Loucy (cell line): Measurements from ENCODE around the gene ADAM11.

Experiments used
- H2AFZ ChIP-seq: fragments of 200-600 bp; sonication (generic); 2 replicates; pipeline ENCODE4 v1.6.0; 2016; ENCODE audit warnings: antibody characterized with exemption, mild to moderate bottlenecking, low read length, moderate library complexity
- H3F3A ChIP-seq: fragments of 200-600 bp; 2 replicates; pipeline ENCODE4 v1.6.0; 2016; ENCODE audit warnings: antibody characterized with exemption, low read depth, mild to moderate bottlenecking
- H3K27me3 ChIP-seq: fragments of 200-600 bp; sonication (generic); 2 replicates; pipeline ENCODE4 v1.6.1; 2014; ENCODE audit warnings: low read length, mild to moderate bottlenecking; ENCODE audit not compliant: insufficient read depth, poor library complexity, severe bottlenecking
- H3K36me3 ChIP-seq: fragments of 200-600 bp; sonication (generic); 2 replicates; pipeline ENCODE4 v1.6.1; 2016; ENCODE audit warnings: low read length; ENCODE audit not compliant: insufficient read depth
- H3K4me1 ChIP-seq: fragments of 200-600 bp; sonication (generic); 2 replicates; pipeline ENCODE4 v1.5.1; 2014; ENCODE audit warnings: low read length, mild to moderate bottlenecking; ENCODE audit not compliant: insufficient read depth, poor library complexity, severe bottlenecking
- H3K4me2 ChIP-seq: fragments of 200-600 bp; sonication (generic); 2 replicates; pipeline ENCODE4 v1.6.0; 2014; ENCODE audit warnings: antibody characterized with exemption, low read length, low read depth, mild to moderate bottlenecking; ENCODE audit not compliant: poor library complexity, severe bottlenecking
- H3K4me3 ChIP-seq: fragments of 200-600 bp; sonication (generic); 2 replicates; pipeline ENCODE4 v1.5.1; 2014; ENCODE audit warnings: low read length, mild to moderate bottlenecking, mixed read lengths; ENCODE audit not compliant: poor library complexity, severe bottlenecking
- H3K79me2 ChIP-seq: fragments of 200-600 bp; sonication (generic); 2 replicates; pipeline ENCODE4 v1.6.1; 2014; ENCODE audit warnings: low read length; ENCODE audit not compliant: insufficient read depth
- H3K9ac ChIP-seq: fragments of 200-600 bp; sonication (generic); 2 replicates; pipeline ENCODE4 v1.6.0; 2014; ENCODE audit warnings: mild to moderate bottlenecking, low read depth, low read length, moderate library complexity; ENCODE audit not compliant: poor library complexity, severe bottlenecking
- H3K9me2 ChIP-seq: fragments of 200-600 bp; sonication (generic); replicated peaks from 2 replicates; pipeline ENCODE4 v1.6.1; 2016; ENCODE audit warnings: low read depth, low read length, mixed read lengths
- H3K9me3 ChIP-seq: fragments of 200-600 bp; sonication (generic); 2 replicates; pipeline ENCODE4 v1.6.1; 2014; ENCODE audit warnings: mild to moderate bottlenecking, antibody characterized with exemption, low read length, low read depth; ENCODE audit not compliant: insufficient read depth
- H4K20me1 ChIP-seq: fragments of 200-600 bp; sonication (generic); 2 replicates; pipeline ENCODE4 v1.6.0; 2014; ENCODE audit warnings: antibody characterized with exemption, low read length, mild to moderate bottlenecking; ENCODE audit not compliant: insufficient read depth, poor library complexity, severe bottlenecking
- EZH2phosphoT487 ChIP-seq: fragments of 200-600 bp; IDR thresholded peaks from 2 replicates; pipeline ENCODE4 v1.6.1; 2018; ENCODE audit warnings: antibody characterized with exemption, mild to moderate bottlenecking, moderate library complexity, borderline replicate concordance
- TF ChIP-seq, protein P1 (sequence below): fragments of 200-600 bp; sonication (generic); conservative IDR thresholded peaks from 2 replicates; pipeline ENCODE4 v1.5.1; 2014; ENCODE audit warnings: mild to moderate bottlenecking, antibody characterized with exemption, low read length

ADAM11 gene

DNA sequence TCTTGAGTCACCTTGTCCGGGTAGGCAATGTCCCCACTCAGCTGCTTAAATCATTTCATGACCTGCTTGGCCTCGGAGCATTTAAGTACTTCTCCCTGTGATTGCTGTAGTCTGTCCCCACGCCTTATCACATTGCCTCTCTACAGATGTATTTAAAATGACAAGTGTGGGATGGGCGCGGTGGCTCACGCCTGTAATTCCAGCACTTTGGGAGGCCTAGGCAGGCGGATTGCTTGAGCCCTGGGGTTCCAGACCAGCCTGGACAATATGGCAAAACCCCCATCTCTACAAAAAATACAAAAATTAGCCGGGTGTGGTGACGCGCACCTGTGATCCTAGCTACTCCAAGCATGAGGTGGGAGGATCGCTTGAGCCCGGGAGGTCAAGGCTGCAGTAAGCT lies 72.6 kb downstream of the ADAM11 start:
- peaks cover 30% of the 10 kb centered on the region for H3K79me2 ChIP-seq
- H3K4me3 ChIP-seq, result no peak overlapping the region
- H3K4me2 ChIP-seq, result peak overlapping the region; percentile 73
- no peaks in the 10 kb centered on the region for H3K27me3 ChIP-seq
- H3K36me3 ChIP-seq, result no peaks in the 10 kb centered on the region
- peaks cover 4% of the 10 kb centered on the region for H4K20me1 ChIP-seq
- no peak overlapping the region for H2AFZ ChIP-seq
- H3F3A ChIP-seq, result no peaks in the 10 kb centered on the region
- H3K4me1 ChIP-seq, result peaks cover 4% of the 10 kb centered on the region
- no peak for TF ChIP-seq EZH2phosphoT487
- TF ChIP-seq, protein P1, sequence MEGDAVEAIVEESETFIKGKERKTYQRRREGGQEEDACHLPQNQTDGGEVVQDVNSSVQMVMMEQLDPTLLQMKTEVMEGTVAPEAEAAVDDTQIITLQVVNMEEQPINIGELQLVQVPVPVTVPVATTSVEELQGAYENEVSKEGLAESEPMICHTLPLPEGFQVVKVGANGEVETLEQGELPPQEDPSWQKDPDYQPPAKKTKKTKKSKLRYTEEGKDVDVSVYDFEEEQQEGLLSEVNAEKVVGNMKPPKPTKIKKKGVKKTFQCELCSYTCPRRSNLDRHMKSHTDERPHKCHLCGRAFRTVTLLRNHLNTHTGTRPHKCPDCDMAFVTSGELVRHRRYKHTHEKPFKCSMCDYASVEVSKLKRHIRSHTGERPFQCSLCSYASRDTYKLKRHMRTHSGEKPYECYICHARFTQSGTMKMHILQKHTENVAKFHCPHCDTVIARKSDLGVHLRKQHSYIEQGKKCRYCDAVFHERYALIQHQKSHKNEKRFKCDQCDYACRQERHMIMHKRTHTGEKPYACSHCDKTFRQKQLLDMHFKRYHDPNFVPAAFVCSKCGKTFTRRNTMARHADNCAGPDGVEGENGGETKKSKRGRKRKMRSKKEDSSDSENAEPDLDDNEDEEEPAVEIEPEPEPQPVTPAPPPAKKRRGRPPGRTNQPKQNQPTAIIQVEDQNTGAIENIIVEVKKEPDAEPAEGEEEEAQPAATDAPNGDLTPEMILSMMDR, result no peak
- H3K9ac ChIP-seq, result peak overlapping the region; percentile 26
- H3K9me3 ChIP-seq, result no peaks in the 10 kb centered on the region
- H3K9me2 ChIP-seq, result no peaks in the 10 kb centered on the region
